DMS153 treated with DMSO at 0.1 percent for 48 hours (cell line): ENCODE measurements around the gene GMEB2.
"Not testable (repeated sequence)": the region's sequence is repeated elsewhere in the genome, so short reads cannot be mapped to it uniquely, and the experiment has no call there.

Source experiments
- DNase-seq: peaks from one replicate; lab custom pipeline; 2025; ENCODE audit not compliant: unreplicated experiment; lab: John Stamatoyannopoulos, UW

The GMEB2 gene

GRCh38 chr20:63657937-63658748 lies 31.2 kb upstream of the GMEB2 start, which contains the start of gene RTEL1:
Gene RTEL1, plus strand, starts transcription at chr20:63658312. Its CDS starts 1,091 bp downstream, at chr20:63659403.
- DNase-seq = peak; percentile 87

- no peak for DNase-seq
These were observed 30.5 kb upstream of the GMEB2 start for GRCh38 chr20:63657260-63657936.

DNA sequence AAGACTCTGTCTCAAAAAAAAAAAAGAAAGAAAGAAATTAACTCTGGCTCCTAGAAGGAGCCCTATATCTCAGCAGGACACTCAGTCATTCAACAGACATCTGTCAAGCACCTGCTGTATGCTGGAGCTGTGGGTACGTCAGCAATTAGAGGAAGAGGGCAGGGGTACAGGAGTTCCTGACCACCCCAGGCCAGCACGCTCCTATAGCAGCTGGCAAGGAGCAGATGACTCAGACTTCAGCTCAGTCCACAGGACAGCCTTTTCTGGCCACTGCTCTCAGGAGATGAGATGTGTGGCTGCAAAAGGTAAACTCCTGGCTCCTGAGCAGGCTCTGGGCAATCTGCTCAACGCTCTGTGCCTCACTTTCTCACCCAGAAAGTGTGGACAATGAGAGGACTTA lies 29.6 kb upstream of the GMEB2 start:
- no peak for DNase-seq

DNA sequence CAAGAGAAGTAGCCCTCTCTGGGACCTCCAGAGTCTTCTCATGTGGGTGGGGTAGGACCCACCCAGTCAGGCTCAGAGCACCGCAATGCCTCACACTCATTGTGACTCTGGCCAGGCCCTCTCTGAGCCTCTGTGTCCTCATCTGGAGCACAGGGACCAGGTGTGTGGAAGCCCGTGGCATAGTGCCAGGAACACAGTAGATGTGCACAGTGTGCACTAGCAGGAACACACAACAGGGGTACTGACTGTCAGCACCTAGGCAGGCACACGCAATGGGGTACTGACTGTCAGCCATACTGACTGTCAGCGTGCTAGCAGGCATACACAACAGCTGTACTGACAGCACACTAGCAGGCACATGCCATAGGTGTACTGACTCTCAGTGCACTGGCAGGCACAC lies 28.3 kb upstream of the GMEB2 start:
- no peak for DNase-seq

DNA sequence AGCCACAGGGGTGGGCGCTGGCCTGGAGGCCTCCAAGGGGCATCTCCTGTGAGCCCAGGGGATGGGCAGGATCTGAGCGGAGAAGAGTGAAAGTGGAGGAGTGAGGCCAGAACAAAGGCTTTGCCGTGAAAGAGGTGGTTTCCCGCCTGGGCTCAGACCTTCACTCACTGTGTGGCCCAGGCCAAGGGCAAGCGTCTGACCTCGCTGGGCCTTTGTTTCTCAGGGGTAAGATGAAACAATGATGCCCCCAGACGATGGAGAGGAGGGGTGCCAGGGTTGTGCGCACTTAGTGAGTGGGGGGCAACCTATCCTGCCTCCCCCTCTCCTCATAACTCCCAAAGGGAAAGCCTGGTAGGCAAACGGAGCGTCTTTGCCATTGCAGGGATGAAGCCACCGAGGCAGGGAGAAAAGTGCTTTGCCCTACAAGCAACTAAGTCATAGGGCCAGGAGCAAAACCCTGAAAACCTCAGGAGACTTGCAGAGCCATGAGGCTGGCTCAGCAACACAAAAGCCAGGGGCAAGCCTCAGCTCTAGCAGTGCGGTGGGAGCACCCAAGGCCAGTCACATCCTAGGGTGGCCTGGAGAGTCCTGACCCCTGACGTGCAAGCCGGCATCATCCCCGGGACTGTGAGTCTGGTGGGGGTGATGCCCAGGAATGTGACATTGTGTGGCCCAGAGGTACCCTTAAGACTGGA lies 27.2 kb upstream of the GMEB2 start:
- no peak for DNase-seq

- peak; percentile 70 for DNase-seq
These were observed 26.4 kb upstream of the GMEB2 start, which contains the start of gene STMN3 for GRCh38 chr20:63653041-63653973. Gene STMN3, minus strand, starts transcription at chr20:63653424. Its CDS starts 79 bp downstream, at chr20:63653345.

DNA sequence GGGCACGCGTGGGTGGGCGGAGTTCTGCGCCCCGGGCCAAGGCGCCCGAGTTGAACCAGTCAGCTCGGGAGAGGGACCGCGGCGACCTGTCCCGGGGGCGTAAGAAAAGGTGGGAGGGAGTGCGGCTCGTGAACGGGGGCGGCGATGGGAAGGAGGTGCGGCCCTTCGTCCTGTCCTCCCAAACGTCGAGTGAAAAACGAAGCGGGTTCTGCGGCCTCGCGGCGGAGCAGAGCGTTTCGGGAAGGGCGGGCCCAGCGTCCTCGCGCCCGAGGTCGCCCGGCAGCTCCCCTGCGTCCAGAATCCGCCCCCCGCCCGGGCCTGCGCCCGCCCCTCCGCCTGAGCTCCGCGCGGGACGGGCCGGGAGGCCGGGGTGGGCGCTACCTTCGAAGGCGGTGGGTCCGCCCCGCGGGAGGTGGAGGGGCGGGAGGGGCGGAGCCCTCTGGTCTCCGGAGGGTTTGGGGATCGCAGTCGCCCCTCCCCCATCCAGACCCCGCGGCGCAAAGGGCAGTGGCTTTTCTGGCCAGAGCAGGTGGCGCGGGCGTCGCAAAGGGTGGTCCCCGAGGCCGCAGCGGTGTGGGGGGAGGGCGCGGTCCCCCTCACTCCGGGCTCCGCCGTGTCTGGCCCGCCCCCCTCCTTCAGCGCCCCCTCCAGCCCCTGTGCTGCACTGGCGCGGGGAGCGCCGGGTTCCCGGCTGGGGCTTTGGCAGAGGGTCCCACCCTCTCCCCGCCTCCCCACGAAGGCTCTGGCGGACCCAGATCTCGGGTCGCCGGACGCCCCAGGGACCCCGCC lies 25.5 kb upstream of the GMEB2 start:
- no peak for DNase-seq

GRCh38 chr20:63651942-63652191 lies 25.0 kb upstream of the GMEB2 start:
- no peak for DNase-seq

- DNase-seq = not testable (repeated sequence)
These were observed 23.6 kb upstream of the GMEB2 start for GRCh38 chr20:63650486-63650885.

DNA sequence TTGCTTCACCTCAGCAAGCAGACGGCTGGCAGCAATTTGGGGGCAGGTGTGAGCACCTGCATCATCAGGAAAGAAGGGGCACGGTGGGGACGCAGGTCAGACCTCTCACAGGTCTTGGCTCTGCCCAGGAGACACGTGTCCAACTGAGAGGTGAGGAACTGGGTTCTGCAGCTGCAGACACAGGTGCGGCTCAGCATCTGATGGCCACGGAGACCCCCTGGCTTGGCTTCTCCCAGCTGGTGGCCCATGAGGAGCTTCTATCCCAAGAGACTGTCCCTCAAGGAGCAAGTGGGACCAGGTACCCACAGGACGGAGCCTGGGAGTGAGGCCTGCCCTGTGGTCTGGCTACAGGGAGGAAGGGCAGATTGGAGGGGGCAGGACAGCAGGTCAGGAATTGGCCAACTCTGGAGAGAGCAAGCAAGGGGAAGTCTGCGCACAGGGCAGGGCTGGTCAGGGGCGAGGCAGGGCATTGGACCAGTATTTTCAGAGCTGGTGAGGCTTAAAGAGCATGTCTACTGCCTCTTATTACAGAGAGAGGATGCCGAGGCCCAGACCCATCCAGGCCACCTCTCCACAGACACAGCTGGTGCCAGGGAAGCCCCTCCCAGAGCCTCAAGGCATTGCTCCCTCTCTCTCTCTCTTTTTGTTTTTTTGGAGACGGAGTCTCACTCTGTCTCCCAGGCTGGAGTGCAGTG lies 22.1 kb upstream of the GMEB2 start:
- DNase-seq = no peak

DNA sequence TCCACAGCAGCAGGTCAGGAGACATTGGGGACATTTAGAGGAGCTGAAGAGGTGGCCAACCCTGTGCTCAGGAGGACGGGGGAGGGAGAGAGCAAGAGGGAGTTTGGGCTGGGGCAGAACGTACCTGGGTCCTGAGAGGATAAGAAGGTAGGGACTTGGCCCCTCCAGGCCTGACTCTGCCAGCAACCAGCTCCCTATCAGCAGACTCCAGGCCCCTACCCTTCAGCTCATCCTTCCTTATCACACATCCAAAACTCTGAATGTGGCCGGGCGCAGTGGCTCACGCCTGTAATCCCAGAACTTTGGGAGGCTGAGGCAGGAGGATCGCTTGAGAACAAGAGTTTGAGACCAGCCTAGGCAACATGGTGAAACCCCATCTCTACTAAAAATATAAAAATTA lies 21.3 kb upstream of the GMEB2 start:
- no peak for DNase-seq

- DNase-seq = no peak
These were observed 18.3 kb upstream of the GMEB2 start for GRCh38 chr20:63645218-63645617.

DNA sequence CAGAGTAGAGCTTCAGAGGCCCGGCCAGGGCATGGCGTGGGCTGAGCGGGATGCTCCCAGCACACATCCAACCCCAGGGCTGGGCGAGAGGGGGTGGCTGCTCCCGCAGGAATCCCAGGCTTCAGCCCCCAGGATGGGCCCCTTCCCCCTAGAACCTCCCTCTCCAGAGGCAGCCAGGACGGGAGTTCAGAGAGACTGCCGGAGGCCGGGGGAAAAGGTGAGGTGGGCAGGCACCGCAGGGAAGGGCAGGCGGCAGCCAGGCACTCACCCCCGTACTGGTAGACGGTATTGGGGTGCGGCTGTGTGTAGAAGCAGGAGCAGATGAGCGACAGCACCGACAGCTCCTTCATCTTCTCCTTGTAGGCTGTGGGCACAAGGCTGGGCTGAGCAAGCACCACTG lies 17.0 kb upstream of the GMEB2 start:
- no peak for DNase-seq

GRCh38 chr20:63643499-63643898 lies 16.6 kb upstream of the GMEB2 start:
- DNase-seq = no peak

DNA sequence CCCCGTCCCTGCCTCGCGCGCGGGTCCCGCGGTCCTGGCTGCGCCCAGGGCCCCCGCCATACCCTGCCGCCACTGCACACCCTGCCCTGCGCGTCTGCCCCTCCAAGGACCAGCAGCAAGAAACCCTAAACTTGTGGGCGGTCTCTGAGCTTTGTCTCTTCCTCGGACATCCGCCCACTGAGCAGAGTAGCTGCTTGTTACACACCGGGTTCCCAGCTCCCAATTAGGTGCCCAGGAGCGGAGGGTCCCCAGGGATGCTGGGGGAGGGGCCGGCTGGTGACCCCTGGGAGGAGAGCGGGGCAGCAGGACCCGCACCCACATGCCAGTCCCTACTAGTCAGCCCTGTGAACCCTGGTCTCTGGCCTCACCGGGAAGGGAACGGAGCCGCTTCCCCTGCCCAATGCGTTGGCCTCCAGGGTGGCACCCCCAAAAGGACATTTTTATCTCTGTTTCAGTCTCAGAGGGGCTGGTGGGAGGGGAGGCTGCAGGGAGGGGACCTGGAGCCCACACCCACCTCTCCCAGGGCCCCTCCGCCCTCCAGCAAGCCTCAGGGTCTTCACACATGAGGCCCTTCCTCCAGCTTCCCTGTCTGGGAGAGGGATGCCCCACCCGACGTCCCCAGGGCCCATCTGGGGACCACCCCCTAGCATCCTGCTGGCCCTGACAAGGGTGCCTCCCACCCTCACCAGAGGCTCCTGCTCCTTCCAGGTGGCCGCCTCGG lies 15.8 kb upstream of the GMEB2 start:
- DNase-seq = no peak

DNA sequence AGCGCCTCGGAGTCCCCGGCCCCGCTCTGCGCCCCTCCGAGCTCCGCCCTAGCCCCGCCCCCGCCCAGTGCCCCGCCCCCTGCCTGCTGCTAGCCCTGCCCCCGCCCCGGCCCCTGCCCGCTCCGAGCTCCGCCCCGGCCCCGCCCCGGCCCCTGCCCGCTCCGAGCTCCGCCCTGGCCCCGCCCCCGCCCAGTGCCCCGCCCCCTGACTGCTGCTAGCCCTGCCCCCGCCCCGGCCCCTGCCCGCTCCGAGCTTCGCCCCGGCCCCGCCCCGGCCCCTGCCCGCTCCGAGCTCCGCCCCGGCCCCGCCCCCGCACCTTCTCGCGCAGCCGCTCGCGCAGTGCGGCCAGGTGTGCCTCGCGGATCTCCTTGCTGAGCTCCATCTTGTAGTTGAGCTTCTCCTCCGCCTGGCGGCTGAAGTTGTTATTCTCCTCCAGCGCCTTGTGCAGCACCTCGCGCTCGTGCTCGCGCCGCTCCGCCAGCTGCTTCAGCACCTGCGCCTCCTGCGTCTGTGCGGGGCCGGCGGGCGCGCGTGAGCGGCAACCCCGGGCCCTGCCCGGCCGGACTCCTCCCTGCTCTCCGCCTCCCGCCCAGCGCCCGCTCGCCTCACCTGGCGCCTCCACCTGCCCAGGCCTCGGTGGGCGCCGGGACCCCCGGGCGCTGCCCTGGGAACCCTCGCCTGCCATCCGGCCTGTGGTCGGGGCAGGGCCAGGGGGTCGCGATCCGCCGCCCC lies 15.1 kb upstream of the GMEB2 start:
- DNase-seq = peak; percentile 67

DNA sequence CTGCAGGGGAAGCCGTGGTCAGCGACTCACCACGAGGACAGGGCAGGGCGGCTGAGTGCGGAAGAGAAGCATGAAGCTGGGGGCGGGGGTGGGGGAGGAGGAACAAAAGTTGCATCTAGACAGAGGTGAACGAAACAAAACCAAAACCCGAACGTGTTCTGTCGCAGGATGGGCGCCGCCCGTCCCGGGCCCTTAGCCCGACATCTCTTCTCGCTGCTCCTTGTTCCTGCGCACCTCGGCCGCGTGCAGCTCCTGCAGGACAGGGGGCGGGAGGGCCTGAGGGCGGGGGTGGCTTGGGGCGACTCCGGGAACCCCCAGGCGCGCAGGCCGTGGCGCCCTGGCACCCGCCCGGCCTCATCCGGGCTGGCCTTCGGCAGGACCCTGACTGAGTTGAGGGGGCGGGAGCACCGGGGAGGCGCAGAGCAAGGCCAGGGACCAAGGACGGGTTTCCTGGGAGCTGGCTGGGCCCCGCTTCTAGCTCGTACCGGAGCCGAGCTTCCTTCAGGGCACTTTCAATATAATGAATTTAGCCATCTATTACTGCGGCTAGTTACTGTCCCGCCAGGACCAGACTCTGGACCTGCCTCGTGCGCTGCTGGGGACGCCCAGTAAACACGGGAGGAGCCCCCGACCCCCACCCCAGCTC lies 14.4 kb upstream of the GMEB2 start:
- no peak for DNase-seq

- DNase-seq = not testable (repeated sequence)
These were observed 13.8 kb upstream of the GMEB2 start for GRCh38 chr20:63640686-63641085.
